Effector memory CD4-positive, alpha-beta T cell (primary cell): ENCODE results near the gene GSTO2.

Source experiments
- DNase-seq, 3 donors: peaks; one replicate each; pipeline ENCODE4 v3.0.0-alpha.2; 2020
- H3K27ac ChIP-seq: 2 replicates; pipeline ENCODE4 v1.7.0; 2013; ENCODE audit warnings: mild to moderate bottlenecking, low read length, moderate library complexity; ENCODE audit not compliant: insufficient read depth, poor library complexity, severe bottlenecking
- H3K27me3 ChIP-seq: replicated peaks from 2 replicates; pipeline ENCODE4 v1.7.0; 2013; ENCODE audit warnings: mild to moderate bottlenecking, low read length; ENCODE audit not compliant: insufficient read depth, control insufficient read depth, poor library complexity, severe bottlenecking
- H3K36me3 ChIP-seq: 2 replicates; pipeline ENCODE4 v1.7.0; 2013; ENCODE audit warnings: mild to moderate bottlenecking, low read length, moderate library complexity; ENCODE audit not compliant: control insufficient read depth, insufficient read depth
- H3K4me1 ChIP-seq: 2 replicates; pipeline ENCODE4 v1.7.0; 2013; ENCODE audit warnings: low read length, mild to moderate bottlenecking; ENCODE audit not compliant: control insufficient read depth, insufficient read depth, poor library complexity, severe bottlenecking
- H3K4me3 ChIP-seq: 2 replicates; pipeline ENCODE4 v1.7.0; 2013; ENCODE audit warnings: low read length, low read depth, mild to moderate bottlenecking; ENCODE audit not compliant: insufficient read depth, poor library complexity, severe bottlenecking
- H3K9me3 ChIP-seq: 2 replicates; pipeline ENCODE4 v1.7.0; 2013; ENCODE audit warnings: mild to moderate bottlenecking, low read length, moderate library complexity; ENCODE audit not compliant: control insufficient read depth

The GSTO2 gene

GRCh38 chr10:104323760-104324201 is 54.8 kb downstream of the GSTO2 start:
- Histone ChIP-seq H3K36me3 (no peaks in the 10 kb centered on the region), H3K27me3 (no peaks in the 10 kb centered on the region), H3K27ac (peak overlapping the region; percentile 50), H3K4me1 (peaks cover 77% of the 10 kb centered on the region), H3K9me3 (no peaks in the 10 kb centered on the region), H3K4me3 (peak overlapping the region; percentile 16)
- no peak for DNase-seq

DNA sequence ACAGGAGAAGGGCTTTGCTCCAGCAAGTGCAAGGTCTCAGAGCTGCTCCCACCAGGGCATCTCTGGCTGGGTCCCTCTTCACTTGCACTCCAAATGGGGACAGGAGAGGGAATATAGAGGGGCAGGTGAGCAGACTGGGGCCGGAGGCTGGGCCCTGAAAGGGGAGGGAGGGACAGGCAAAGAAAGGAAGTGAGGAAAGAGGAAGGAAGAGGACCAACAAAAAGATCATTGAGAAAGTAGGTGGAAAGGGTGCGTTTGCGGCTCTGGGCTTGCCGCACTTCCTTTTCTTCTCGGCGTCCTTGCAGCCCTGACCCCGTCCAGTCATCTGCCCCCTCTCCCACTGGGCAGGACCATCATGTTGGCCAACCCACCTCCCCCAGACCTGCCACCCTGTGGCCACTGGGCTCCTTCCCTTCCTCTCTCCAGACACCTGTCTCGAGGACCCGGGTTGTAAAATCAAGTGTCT is 55.3 kb downstream of the GSTO2 start:
- peak overlapping the region; percentile 50 for H3K27ac ChIP-seq
- no peaks in the 10 kb centered on the region for H3K27me3 ChIP-seq
- DNase-seq, result no peak
- peak overlapping the region; percentile 16 for H3K4me3 ChIP-seq
- H3K36me3 ChIP-seq, result no peaks in the 10 kb centered on the region
- H3K9me3 ChIP-seq, result no peaks in the 10 kb centered on the region
- peaks cover 81% of the 10 kb centered on the region for H3K4me1 ChIP-seq

DNA sequence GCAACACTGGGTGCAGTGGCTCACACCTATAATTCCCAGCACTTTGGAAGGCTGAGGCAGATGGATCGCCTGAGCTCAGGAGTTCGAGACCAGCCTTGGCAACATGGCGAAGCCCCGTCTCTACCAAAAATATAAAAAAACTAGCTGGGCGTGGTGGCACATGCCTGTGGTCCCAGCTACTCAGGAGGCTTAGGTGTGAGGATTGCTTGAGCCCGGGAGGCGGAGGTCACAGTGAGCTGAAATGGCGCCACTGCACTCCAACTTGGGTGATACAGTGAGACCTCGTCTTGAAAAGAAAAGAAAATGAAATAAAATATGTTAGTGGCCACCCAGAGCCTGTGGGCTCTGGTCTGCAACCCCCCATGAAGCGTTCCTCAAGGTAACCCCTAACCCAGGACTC is 55.9 kb downstream of the GSTO2 start:
- DNase-seq, result no peak
- Histone ChIP-seq H3K27ac (no peak overlapping the region), H3K36me3 (no peaks in the 10 kb centered on the region), H3K4me1 (peaks cover 88% of the 10 kb centered on the region), H3K9me3 (no peaks in the 10 kb centered on the region), H3K4me3 (no peak overlapping the region), H3K27me3 (no peaks in the 10 kb centered on the region)

DNA sequence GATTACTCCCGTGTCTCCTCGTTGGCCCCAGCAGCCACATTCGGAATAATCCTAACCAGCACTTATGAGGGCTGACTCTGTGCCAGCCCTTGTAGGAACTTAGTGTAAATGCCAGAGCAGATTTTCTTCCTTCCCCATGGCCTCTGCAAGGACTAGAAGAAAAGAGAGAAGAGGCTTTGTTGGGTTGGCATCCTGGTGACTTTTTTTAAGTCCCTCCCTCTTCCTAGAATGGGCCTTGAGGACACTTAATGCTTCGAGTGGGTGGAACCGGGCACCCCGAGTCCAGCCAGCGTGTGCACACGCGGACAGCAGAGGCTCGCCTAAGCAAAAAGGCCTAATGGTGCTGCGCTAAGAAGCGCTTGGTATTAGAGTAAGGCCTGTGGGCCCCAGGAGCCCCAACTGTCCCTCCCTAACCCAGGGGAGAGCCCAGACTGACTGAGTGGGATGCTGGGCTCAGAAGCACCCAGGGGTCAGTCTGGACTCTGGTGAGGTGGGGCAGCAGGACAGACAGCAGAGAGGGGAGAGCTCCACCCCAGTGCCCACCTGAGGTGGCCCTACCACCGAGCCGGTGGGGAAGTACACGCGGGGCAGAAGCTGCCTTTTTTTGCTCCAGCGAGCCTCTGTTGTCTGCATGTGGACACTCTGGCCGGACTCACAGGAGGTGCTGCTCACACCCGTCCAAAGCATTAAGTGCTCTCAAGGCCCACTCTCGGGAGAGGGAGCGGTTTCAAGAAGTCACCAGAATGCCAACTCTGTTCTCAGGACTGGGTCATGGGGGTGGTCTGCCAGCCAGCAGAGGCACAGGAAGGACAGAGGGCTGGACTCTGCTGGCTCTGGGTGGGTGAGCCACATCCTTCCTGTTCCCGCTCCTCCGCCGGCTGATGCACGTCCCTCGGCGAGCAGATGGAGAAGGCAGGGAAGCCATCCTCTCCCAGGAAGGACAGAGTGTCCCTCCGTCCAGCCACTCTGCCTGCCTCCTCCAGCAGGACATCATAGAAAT is 56.8 kb downstream of the GSTO2 start:
- no peak for DNase-seq
- Histone ChIP-seq H3K9me3 (no peaks in the 10 kb centered on the region), H3K36me3 (no peaks in the 10 kb centered on the region), H3K27me3 (no peaks in the 10 kb centered on the region), H3K4me3 (no peak overlapping the region), H3K27ac (no peak overlapping the region), H3K4me1 (peaks cover 96% of the 10 kb centered on the region)

DNA sequence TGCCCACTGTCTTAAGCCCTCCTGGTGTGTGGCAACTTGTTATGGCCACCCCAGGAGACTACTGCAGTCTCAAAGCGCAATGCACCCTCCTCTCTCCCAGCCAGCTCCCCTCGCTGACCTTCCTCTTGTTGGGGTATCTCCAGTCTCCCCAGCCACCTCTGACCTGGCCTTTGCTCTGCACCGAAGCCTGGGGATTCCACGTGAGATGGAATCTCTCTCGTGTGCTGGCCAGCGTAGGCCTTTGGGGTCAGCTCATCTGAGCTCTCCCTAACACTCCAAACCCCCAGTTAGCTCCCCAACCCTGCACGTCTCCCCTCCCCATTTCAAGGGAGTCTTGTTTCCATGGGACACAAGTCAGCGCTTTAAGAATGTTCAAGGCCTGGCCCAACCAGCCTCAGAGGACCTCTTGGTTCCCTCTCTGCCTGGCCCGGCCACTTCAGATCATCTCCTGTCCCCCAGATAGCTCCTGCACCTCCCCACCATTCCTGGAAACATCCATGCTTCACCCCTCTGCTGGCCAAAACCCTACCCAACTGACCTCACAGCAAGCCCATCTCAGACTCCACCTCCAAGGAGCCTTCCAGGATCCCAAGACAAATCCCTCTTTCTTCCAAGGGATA is 58.1 kb downstream of the GSTO2 start:
- peak overlapping the region; percentile 75 for H3K27ac ChIP-seq
- H3K4me3 ChIP-seq, result no peak overlapping the region
- DNase-seq, result no peak
- H3K27me3 ChIP-seq, result no peaks in the 10 kb centered on the region
- no peaks in the 10 kb centered on the region for H3K9me3 ChIP-seq
- H3K4me1 ChIP-seq, result peaks cover 83% of the 10 kb centered on the region
- H3K36me3 ChIP-seq, result no peaks in the 10 kb centered on the region

- Histone ChIP-seq H3K36me3 (no peaks in the 10 kb centered on the region), H3K9me3 (no peaks in the 10 kb centered on the region), H3K4me3 (peak overlapping the region; percentile 39), H3K4me1 (peaks cover 76% of the 10 kb centered on the region), H3K27ac (peak overlapping the region; percentile 75), H3K27me3 (no peaks in the 10 kb centered on the region)
- DNase-seq, result peak in 1 of 3 donors; percentile 53
Measured at GRCh38 chr10:104327745-104328645, 59.0 kb downstream of the GSTO2 start.

DNA sequence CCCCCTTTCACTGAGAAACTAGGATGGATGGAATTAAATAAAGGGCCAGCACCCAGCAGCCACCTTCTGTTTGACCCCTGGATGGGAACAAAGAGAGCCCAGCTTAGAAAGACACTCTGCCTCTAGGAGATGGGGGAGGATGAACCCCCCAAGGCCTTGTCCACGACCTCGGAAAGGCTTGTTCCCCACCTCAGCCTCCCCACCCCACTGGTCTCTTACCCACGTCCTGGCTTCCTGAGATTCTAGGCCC is 59.6 kb downstream of the GSTO2 start:
- Histone ChIP-seq H3K36me3 (no peaks in the 10 kb centered on the region), H3K27ac (peak overlapping the region; percentile 75), H3K27me3 (no peaks in the 10 kb centered on the region), H3K4me1 (peaks cover 76% of the 10 kb centered on the region), H3K4me3 (peak overlapping the region; percentile 39), H3K9me3 (no peaks in the 10 kb centered on the region)
- DNase-seq, result no peak

GRCh38 chr10:104328896-104329710 is 60.1 kb downstream of the GSTO2 start:
- Histone ChIP-seq H3K9me3 (no peaks in the 10 kb centered on the region), H3K4me3 (peak overlapping the region; percentile 39), H3K4me1 (peaks cover 73% of the 10 kb centered on the region), H3K36me3 (no peaks in the 10 kb centered on the region), H3K27ac (peak overlapping the region; percentile 75), H3K27me3 (no peaks in the 10 kb centered on the region)
- DNase-seq, result peak; percentile 36 to 76 (median 69)

GRCh38 chr10:104329735-104330134 is 60.8 kb downstream of the GSTO2 start:
- peaks cover 70% of the 10 kb centered on the region for H3K4me1 ChIP-seq
- H3K27me3 ChIP-seq, result no peaks in the 10 kb centered on the region
- no peaks in the 10 kb centered on the region for H3K9me3 ChIP-seq
- no peak overlapping the region for H3K4me3 ChIP-seq
- H3K27ac ChIP-seq, result peak overlapping the region; percentile 75
- DNase-seq, result no peak
- H3K36me3 ChIP-seq, result no peaks in the 10 kb centered on the region
